DMS53 treated with DMSO at 0.1 percent for 48 hours (cell line): ENCODE results near the gene CTSA.
"Not testable (repeated sequence)": the region's sequence is repeated elsewhere in the genome, so short reads cannot be mapped to it uniquely, and the experiment has no call there.

Experiments
- DNase-seq: peaks from one replicate; lab custom pipeline; 2025; ENCODE audit not compliant: unreplicated experiment; lab: John Stamatoyannopoulos, UW

Gene CTSA

DNA sequence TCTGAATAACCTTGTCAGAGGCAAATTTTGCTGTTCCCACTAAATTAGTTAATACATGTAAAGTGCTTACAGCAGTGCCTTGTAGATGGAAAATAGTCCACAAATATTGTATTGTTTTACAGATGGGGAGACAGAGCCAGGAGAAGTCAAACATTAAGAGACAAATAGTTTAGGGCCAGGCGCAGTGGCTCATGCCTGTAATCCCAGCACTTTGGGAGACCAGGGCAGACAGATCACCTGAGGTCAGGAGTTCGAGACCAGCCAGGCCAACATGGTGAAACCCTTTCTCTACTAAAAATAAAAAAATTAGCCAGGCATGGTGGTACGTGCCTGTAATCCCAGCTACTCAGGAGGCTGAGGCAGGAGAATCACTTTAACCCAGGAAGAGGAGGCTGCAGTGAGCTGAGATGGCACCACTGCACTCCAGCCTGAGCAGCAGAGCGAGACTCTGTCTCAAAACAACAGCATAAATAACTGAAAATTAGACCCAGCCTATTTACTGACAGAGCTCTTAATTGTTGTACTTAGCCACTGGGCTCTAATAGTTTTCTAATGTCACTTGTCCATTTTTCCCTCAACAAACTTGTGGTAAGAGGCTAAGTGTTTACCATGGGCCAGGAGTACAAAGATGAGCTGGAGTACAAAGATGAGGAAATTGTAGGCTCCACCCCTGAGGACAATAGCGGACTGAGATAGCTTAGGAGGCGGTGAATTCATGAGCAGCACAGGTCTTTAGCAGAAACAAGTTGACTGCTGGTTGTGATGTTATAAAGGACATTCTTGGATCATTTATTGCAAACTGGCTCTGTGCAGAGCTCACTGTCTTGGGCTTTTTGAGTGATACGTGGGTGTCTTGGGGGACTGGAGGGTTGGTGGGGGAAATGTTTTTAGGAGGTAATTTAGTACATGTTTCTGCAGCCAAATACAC is 27.3 kb upstream of the CTSA start:
- peak; percentile 4 for DNase-seq

DNA sequence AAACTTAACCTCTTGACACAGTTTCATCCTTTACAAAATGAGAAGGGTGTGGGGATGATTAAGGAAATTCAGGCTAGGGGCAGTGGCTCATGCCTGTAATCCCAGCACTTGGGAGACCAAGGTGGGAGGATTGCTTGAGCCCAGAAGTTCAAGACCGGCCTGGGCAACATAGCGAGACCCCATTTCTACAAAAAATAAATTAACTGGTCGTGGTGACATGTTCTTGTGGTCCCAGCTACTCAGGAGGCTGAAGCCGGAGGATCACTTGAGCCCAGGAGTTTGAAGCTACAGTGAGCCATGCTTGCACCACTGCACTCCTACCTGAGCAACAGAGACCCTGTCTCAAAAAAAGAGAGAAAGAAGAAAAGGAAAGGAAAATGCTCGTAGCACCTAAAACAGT is 24.7 kb upstream of the CTSA start:
- no peak for DNase-seq

GRCh38 chr20:45867136-45867818 is 23.9 kb upstream of the CTSA start:
- DNase-seq: no peak

- DNase-seq: no peak
Measured at GRCh38 chr20:45867819-45868176, 23.3 kb upstream of the CTSA start.

GRCh38 chr20:45872626-45873025 is 18.5 kb upstream of the CTSA start:
- no peak for DNase-seq

- no peak for DNase-seq
Measured at GRCh38 chr20:45873409-45874103, 17.6 kb upstream of the CTSA start.

- DNase-seq: not testable (repeated sequence)
Measured at GRCh38 chr20:45874104-45874481, 17.0 kb upstream of the CTSA start.

DNA sequence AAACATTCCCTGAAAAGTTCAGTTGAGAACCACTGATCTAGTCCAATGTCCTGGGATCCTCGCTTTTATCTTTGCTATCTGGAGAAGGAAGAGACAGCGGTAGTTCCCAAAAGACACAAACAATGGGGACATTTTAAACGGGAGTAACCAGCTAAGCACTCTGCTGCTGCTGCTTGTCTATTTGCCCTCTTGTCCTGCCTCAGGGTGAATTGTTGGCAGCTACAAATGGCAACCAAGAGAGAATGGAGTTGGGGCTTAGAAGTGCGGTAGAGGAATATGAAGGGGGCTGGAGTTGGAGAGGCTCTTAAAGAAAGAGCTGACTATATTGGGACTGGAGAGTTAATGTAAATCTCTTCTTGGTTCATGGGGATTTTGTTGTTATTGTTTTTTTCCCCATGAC is 16.6 kb upstream of the CTSA start:
- DNase-seq: no peak

GRCh38 chr20:45878076-45878761 is 12.9 kb upstream of the CTSA start:
- no peak for DNase-seq

GRCh38 chr20:45880988-45881788 is 9.9 kb upstream of the CTSA start, which contains the start of gene ZSWIM1:
TSS of gene ZSWIM1 (plus strand) at chr20:45881227. CDS start at chr20:45882593, 1,366 bp downstream.
- DNase-seq: peak; percentile 99

DNA sequence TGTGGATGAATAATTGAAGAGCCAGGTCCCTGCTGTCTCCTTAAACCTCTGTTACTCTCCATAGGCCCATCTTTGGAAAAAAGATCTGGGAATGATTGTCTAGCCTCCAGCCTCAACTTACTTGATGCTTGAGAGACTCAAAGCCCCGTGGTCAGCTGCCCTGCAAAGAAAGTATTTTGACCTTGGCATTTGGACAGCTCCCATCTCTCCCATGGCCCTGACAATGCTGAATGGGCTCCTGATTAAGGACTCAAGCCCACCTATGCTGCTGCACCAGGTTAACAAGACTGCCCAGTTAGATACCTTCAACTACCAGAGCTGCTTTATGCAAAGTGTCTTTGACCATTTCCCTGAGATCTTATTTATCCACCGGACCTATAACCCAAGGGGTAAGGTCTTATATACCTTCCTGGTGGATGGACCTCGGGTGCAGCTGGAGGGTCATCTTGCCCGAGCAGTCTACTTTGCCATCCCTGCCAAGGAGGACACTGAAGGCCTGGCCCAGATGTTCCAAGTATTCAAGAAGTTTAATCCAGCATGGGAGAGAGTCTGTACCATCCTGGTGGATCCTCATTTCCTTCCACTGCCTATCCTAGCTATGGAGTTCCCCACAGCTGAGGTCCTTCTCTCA is 8.6 kb upstream of the CTSA start:
- DNase-seq: no peak

GRCh38 chr20:45883100-45883469 is 8.1 kb upstream of the CTSA start:
- DNase-seq: no peak

- no peak for DNase-seq
Measured at GRCh38 chr20:45886590-45887345, 4.4 kb upstream of the CTSA start.

GRCh38 chr20:45887346-45887715 is 3.8 kb upstream of the CTSA start, which contains the start of gene SPATA25:
TSS of gene SPATA25 (minus strand) at chr20:45887622. CDS start at chr20:45887590, 32 bp downstream.
- DNase-seq: no peak

GRCh38 chr20:45888681-45889080 is 2.5 kb upstream of the CTSA start:
- DNase-seq: no peak

- peak; percentile 71 for DNase-seq
Measured at GRCh38 chr20:45890077-45890984, 804 bp upstream of the CTSA start.

- no peak for DNase-seq
Measured at GRCh38 chr20:45892049-45892825, 1.1 kb downstream of the CTSA start.
